GM12878 (cell line): ENCODE data around the gene CNTN4. TPM values are rescaled to one million over a fixed set of nuclear protein-coding genes. Genes with fewer than 3 reads are reported as not detected.

ENCODE experiments used
- HCFC1 ChIP-seq: fragments of 150-350 bp; IDR thresholded peaks from 2 replicates; pipeline ENCODE4 v1.6.1; 2014; ENCODE audit warnings: low read length
- MEF2A ChIP-seq: IDR thresholded peaks from 2 replicates; pipeline ENCODE4 v1.6.1; 2011; ENCODE audit warnings: low read depth, mild to moderate bottlenecking, low read length, moderate library complexity; ENCODE audit not compliant: insufficient read depth
- MTA2 ChIP-seq: fragments of 450-650 bp; IDR thresholded peaks from 2 replicates; pipeline ENCODE4 v1.6.1; 2016; ENCODE audit warnings: low read depth, mild to moderate bottlenecking, moderate library complexity
- RELB ChIP-seq: fragments of 450-650 bp; IDR thresholded peaks from 2 replicates; pipeline ENCODE4 v1.6.1; 2017; ENCODE audit warnings: low read depth, mild to moderate bottlenecking, moderate library complexity
- RFX5 ChIP-seq: IDR thresholded peaks from 2 replicates; pipeline ENCODE4 v1.6.1; 2011; ENCODE audit warnings: low read depth, low read length, improper control_type of control experiment
- polyA plus RNA-seq, 11 experiments: library from polyadenylated mRNA; depleted of rRNA in 4 of 11; unstranded in 6 of 11; stranded (reverse) in 5 of 11; fragments of >200 nt; fragmentation: Nextera tagmentation in 4 of 11; fragmentation: Illumina TruSeq in 1 of 11; extraction: Ambion mirVana in 4 of 11; extraction: Trizol in 1 of 11; gene quantifications; 1 replicate in 1 of 11; 2 replicates in 10 of 11; pipeline versions ENCODE4 v1.2.1 to v1.2.3, GENCODE V29; 2011 to 2016; ENCODE audit warnings: inconsistent platforms in 2 of 11, missing spikeins in 2 of 11, low read depth in 1 of 11
- total RNA-seq, 4 experiments: library from RNA; depleted of rRNA in 3 of 4; stranded (reverse); fragments of >200 nt in 3 of 4; fragmentation: Illumina TruSeq in 1 of 4; extraction: Trizol in 1 of 4; gene quantifications; 2 replicates each; pipeline versions ENCODE4 v1.2.1 to v1.2.3, GENCODE V29; 2013 to 2021
- TF ChIP-seq, protein P1 (sequence below): IDR thresholded peaks from 2 replicates; pipeline ENCODE4 v1.6.1; 2012; ENCODE audit warnings: mild to moderate bottlenecking, low read depth, low read length
- TF ChIP-seq, protein P2 (sequence below): fragments of 450-650 bp; IDR thresholded peaks from 2 replicates; pipeline ENCODE4 v1.6.1; 2017; ENCODE audit warnings: mild to moderate bottlenecking, moderate library complexity
- TF ChIP-seq, protein P3 (sequence below): fragments of 450-650 bp; IDR thresholded peaks from 2 replicates; pipeline ENCODE4 v1.6.1; 2018; ENCODE audit warnings: borderline replicate concordance, mild to moderate bottlenecking; ENCODE audit not compliant: partially characterized antibody
- TF ChIP-seq, protein P4 (sequence below): IDR thresholded peaks from 2 replicates; pipeline ENCODE4 v1.6.1; 2012; ENCODE audit warnings: low read depth, low read length, improper control_type of control experiment
- TF ChIP-seq, protein P5 (sequence below): fragments of 450-650 bp; formaldehyde crosslinking; IDR thresholded peaks from 2 replicates; pipeline ENCODE4 v1.5.0; 2022; ENCODE audit warnings: mild to moderate bottlenecking, missing genetic modification characterization

CNTN4 gene
- total and polyA plus RNA-seq, 10 of the 15 experiments (the other 5 are each of a cell fraction or from before 2014, with no cell fraction given), result 0.05 to 0.43 (median 0.15) TPM; not detected in 1

DNA sequence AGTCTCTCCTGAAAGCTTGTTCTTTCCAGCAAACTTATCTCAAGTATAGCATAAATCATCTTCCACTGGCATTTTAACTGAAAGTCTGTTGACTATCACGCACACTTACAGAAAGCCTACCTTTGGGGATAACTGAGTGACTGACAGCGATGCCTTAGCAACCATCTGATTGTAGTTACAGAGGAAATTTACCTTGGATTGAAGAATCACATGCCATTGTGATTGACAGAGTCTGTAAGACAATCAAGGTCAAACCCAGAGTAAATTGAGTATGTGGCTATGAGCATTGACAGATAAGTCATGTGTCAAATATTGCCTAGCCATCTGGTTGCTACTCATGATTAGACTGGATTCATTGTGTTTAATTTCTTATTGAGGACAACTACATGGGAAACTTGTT lies 82.0 kb downstream of the CNTN4 start (continued):
- TF ChIP-seq, protein P1, sequence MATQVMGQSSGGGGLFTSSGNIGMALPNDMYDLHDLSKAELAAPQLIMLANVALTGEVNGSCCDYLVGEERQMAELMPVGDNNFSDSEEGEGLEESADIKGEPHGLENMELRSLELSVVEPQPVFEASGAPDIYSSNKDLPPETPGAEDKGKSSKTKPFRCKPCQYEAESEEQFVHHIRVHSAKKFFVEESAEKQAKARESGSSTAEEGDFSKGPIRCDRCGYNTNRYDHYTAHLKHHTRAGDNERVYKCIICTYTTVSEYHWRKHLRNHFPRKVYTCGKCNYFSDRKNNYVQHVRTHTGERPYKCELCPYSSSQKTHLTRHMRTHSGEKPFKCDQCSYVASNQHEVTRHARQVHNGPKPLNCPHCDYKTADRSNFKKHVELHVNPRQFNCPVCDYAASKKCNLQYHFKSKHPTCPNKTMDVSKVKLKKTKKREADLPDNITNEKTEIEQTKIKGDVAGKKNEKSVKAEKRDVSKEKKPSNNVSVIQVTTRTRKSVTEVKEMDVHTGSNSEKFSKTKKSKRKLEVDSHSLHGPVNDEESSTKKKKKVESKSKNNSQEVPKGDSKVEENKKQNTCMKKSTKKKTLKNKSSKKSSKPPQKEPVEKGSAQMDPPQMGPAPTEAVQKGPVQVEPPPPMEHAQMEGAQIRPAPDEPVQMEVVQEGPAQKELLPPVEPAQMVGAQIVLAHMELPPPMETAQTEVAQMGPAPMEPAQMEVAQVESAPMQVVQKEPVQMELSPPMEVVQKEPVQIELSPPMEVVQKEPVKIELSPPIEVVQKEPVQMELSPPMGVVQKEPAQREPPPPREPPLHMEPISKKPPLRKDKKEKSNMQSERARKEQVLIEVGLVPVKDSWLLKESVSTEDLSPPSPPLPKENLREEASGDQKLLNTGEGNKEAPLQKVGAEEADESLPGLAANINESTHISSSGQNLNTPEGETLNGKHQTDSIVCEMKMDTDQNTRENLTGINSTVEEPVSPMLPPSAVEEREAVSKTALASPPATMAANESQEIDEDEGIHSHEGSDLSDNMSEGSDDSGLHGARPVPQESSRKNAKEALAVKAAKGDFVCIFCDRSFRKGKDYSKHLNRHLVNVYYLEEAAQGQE, result no peak
- no peak for TF ChIP-seq MEF2A
- TF ChIP-seq, protein P2, sequence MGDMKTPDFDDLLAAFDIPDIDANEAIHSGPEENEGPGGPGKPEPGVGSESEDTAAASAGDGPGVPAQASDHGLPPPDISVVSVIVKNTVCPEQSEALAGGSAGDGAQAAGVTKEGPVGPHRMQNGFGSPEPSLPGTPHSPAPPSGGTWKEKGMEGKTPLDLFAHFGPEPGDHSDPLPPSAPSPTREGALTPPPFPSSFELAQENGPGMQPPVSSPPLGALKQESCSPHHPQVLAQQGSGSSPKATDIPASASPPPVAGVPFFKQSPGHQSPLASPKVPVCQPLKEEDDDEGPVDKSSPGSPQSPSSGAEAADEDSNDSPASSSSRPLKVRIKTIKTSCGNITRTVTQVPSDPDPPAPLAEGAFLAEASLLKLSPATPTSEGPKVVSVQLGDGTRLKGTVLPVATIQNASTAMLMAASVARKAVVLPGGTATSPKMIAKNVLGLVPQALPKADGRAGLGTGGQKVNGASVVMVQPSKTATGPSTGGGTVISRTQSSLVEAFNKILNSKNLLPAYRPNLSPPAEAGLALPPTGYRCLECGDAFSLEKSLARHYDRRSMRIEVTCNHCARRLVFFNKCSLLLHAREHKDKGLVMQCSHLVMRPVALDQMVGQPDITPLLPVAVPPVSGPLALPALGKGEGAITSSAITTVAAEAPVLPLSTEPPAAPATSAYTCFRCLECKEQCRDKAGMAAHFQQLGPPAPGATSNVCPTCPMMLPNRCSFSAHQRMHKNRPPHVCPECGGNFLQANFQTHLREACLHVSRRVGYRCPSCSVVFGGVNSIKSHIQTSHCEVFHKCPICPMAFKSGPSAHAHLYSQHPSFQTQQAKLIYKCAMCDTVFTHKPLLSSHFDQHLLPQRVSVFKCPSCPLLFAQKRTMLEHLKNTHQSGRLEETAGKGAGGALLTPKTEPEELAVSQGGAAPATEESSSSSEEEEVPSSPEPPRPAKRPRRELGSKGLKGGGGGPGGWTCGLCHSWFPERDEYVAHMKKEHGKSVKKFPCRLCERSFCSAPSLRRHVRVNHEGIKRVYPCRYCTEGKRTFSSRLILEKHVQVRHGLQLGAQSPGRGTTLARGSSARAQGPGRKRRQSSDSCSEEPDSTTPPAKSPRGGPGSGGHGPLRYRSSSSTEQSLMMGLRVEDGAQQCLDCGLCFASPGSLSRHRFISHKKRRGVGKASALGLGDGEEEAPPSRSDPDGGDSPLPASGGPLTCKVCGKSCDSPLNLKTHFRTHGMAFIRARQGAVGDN, result no peak
- no peak for TF ChIP-seq HCFC1
- TF ChIP-seq, protein P3, sequence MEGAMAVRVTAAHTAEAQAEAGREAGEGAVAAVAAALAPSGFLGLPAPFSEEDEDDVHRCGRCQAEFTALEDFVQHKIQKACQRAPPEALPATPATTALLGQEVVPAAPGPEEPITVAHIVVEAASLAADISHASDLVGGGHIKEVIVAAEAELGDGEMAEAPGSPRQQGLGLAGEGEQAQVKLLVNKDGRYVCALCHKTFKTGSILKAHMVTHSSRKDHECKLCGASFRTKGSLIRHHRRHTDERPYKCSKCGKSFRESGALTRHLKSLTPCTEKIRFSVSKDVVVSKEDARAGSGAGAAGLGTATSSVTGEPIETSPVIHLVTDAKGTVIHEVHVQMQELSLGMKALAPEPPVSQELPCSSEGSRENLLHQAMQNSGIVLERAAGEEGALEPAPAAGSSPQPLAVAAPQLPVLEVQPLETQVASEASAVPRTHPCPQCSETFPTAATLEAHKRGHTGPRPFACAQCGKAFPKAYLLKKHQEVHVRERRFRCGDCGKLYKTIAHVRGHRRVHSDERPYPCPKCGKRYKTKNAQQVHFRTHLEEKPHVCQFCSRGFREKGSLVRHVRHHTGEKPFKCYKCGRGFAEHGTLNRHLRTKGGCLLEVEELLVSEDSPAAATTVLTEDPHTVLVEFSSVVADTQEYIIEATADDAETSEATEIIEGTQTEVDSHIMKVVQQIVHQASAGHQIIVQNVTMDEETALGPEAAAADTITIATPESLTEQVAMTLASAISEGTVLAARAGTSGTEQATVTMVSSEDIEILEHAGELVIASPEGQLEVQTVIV, result no peak
- no peak for TF ChIP-seq RELB
- TF ChIP-seq, protein P4, sequence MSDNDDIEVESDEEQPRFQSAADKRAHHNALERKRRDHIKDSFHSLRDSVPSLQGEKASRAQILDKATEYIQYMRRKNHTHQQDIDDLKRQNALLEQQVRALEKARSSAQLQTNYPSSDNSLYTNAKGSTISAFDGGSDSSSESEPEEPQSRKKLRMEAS, result no peak
- no peak for TF ChIP-seq RFX5
- TF ChIP-seq, protein P5, sequence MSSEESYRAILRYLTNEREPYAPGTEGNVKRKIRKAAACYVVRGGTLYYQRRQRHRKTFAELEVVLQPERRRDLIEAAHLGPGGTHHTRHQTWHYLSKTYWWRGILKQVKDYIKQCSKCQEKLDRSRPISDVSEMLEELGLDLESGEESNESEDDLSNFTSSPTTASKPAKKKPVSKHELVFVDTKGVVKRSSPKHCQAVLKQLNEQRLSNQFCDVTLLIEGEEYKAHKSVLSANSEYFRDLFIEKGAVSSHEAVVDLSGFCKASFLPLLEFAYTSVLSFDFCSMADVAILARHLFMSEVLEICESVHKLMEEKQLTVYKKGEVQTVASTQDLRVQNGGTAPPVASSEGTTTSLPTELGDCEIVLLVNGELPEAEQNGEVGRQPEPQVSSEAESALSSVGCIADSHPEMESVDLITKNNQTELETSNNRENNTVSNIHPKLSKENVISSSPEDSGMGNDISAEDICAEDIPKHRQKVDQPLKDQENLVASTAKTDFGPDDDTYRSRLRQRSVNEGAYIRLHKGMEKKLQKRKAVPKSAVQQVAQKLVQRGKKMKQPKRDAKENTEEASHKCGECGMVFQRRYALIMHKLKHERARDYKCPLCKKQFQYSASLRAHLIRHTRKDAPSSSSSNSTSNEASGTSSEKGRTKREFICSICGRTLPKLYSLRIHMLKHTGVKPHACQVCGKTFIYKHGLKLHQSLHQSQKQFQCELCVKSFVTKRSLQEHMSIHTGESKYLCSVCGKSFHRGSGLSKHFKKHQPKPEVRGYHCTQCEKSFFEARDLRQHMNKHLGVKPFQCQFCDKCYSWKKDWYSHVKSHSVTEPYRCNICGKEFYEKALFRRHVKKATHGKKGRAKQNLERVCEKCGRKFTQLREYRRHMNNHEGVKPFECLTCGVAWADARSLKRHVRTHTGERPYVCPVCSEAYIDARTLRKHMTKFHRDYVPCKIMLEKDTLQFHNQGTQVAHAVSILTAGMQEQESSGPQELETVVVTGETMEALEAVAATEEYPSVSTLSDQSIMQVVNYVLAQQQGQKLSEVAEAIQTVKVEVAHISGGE (CRISPR knock-in tag), result no peak
- no peak for TF ChIP-seq MTA2
